Hematopoietic multipotent progenitor cell treated with erythropoietin and hydrocortisone succinate and interleukin-3 and kit ligand, for 8 days (in vitro differentiated cells): ENCODE results near the gene WASF2.
"Not testable (repeated sequence)": the region's sequence is repeated elsewhere in the genome, so short reads cannot be mapped to it uniquely, and the experiment has no call there.

Source experiments
- DNase-seq: peaks from one replicate; pipeline ENCODE4 v3.0.0-alpha.2; 2015

Gene WASF2

GRCh38 chr1:27489973-27490741 lies at the start of gene WASF2:
WASF2 (minus strand) TSS chr1:27490167; CDS start chr1:27428890, 61,277 bp downstream.
- DNase-seq = peak; percentile 98

GRCh38 chr1:27538793-27539192 lies 48.8 kb upstream of the WASF2 start:
- DNase-seq = no peak

- not testable (repeated sequence) for DNase-seq
Measured at GRCh38 chr1:27538305-27538676, 48.3 kb upstream of the WASF2 start.

- DNase-seq = no peak
Measured at GRCh38 chr1:27536767-27537166, 46.8 kb upstream of the WASF2 start.

GRCh38 chr1:27536010-27536757 lies 46.2 kb upstream of the WASF2 start:
- DNase-seq = no peak

- DNase-seq = no peak
Measured at GRCh38 chr1:27535386-27535785, 45.4 kb upstream of the WASF2 start.

- DNase-seq = no peak
Measured at GRCh38 chr1:27531959-27532685, 42.2 kb upstream of the WASF2 start.

- DNase-seq = no peak
Measured at GRCh38 chr1:27530192-27530591, 40.2 kb upstream of the WASF2 start.

- no peak for DNase-seq
Measured at GRCh38 chr1:27529704-27530018, 39.7 kb upstream of the WASF2 start.

- DNase-seq = no peak
Measured at GRCh38 chr1:27528818-27529703, 39.1 kb upstream of the WASF2 start.

- DNase-seq = peak; percentile 43
Measured at GRCh38 chr1:27527890-27528817, 38.2 kb upstream of the WASF2 start.

GRCh38 chr1:27527223-27527889 lies 37.4 kb upstream of the WASF2 start:
- peak; percentile 47 for DNase-seq

GRCh38 chr1:27526569-27527222 lies 36.7 kb upstream of the WASF2 start:
- peak; percentile 46 for DNase-seq

GRCh38 chr1:27525296-27526272 lies 35.6 kb upstream of the WASF2 start:
- peak; percentile 89 for DNase-seq

GRCh38 chr1:27523337-27524020 lies 33.5 kb upstream of the WASF2 start:
- DNase-seq = no peak

- DNase-seq = peak; percentile 67
Measured at GRCh38 chr1:27522432-27523336, 32.7 kb upstream of the WASF2 start.

- no peak for DNase-seq
Measured at GRCh38 chr1:27521861-27522431, 32.0 kb upstream of the WASF2 start.
